Omental fat pad (tissue), 4 donors: ENCODE measurements around the gene PRKG2. TPM values are rescaled to one million over a fixed set of nuclear protein-coding genes. Genes with fewer than 3 reads are reported as not detected.

Source experiments
- ATAC-seq: fragments of 150-250 bp; one replicate; pipeline ENCODE4 v1.9.1; 2016; ENCODE audit warnings: mild to moderate bottlenecking, moderate library complexity; ENCODE audit not compliant: low FRiP score
- DNase-seq: peaks from one replicate; pipeline ENCODE4 v3.0.0-alpha.2; 2019; ENCODE audit warnings: low spot score
- total RNA-seq, 4 donors: library from RNA; depleted of rRNA; stranded (reverse); fragments of >200 nt; gene quantifications; one replicate each; pipeline ENCODE4 v1.1.0, GENCODE V29; 2016
- TF ChIP-seq, protein P1 (sequence below), 3 donors: fragments of 450-650 bp; IDR thresholded peaks; one replicate each; pipeline ENCODE4 v1.5.1; 2016 to 2017; ENCODE audit warnings: antibody characterized with exemption in 3 of 3, mild to moderate bottlenecking in 3 of 3, moderate library complexity in 2 of 3

Gene PRKG2
- total RNA-seq, 4 donors from 2014 or later = 0.13 to 1.2 (median 1.1) TPM; not detected in 1

DNA sequence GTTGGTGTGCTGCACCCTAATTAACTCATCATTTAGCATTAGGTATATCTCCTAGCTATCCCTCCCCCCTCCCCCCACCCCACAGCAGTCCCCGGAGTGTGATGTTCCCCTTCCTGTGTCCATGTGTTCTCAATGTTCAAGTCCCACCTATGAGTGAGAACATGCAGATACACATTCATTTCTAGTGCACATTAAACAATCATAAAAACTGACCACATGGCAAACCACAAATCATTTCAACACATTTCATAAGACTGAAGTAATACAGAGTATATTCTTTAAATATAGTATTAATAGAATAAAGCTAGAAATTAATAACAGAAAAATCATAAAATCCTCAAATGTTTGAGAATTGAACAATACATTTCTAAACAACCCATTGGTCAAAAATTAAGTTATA, 34.1 kb downstream of the PRKG2 start:
- no peak for DNase-seq
- ATAC-seq = no peak
- TF ChIP-seq, protein P1, sequence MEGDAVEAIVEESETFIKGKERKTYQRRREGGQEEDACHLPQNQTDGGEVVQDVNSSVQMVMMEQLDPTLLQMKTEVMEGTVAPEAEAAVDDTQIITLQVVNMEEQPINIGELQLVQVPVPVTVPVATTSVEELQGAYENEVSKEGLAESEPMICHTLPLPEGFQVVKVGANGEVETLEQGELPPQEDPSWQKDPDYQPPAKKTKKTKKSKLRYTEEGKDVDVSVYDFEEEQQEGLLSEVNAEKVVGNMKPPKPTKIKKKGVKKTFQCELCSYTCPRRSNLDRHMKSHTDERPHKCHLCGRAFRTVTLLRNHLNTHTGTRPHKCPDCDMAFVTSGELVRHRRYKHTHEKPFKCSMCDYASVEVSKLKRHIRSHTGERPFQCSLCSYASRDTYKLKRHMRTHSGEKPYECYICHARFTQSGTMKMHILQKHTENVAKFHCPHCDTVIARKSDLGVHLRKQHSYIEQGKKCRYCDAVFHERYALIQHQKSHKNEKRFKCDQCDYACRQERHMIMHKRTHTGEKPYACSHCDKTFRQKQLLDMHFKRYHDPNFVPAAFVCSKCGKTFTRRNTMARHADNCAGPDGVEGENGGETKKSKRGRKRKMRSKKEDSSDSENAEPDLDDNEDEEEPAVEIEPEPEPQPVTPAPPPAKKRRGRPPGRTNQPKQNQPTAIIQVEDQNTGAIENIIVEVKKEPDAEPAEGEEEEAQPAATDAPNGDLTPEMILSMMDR (IDR thresholded peaks at IDR 0.05) = no peak

DNA sequence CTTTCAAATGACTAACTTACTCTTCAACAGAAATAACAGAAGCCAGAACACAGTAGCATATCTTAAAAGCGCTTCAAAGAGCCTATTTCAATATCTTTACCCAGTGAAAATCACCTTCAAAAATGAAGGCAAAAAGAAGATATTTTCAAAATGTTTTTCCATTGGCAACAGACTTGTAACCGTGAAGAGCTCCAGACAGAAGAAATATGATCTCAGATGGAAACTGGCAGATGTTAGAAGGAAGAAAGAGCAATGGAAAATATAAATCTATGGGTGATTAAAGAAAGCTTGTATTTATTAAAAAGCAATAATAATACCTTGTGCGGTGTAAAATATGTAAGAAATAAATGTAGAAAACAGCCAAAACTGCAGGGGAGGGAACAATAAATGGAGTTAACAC, 35.7 kb downstream of the PRKG2 start:
- TF ChIP-seq, protein P1 (IDR thresholded peaks at IDR 0.05) = no peak
- no peak for DNase-seq
- no peak for ATAC-seq

- TF ChIP-seq, protein P1 (IDR thresholded peaks at IDR 0.05) = no peak
- no peak for ATAC-seq
These were observed 41.8 kb downstream of the PRKG2 start for GRCh38 chr4:81173213-81173612.

GRCh38 chr4:81166458-81167160, 48.4 kb downstream of the PRKG2 start:
- TF ChIP-seq, protein P1 (IDR thresholded peaks at IDR 0.05) = no peak
- no peak for DNase-seq
- ATAC-seq = no peak

More at GRCh38 chr4:81173213-81173612, 41.8 kb downstream of the PRKG2 start:
- DNase-seq = no peak

DNA sequence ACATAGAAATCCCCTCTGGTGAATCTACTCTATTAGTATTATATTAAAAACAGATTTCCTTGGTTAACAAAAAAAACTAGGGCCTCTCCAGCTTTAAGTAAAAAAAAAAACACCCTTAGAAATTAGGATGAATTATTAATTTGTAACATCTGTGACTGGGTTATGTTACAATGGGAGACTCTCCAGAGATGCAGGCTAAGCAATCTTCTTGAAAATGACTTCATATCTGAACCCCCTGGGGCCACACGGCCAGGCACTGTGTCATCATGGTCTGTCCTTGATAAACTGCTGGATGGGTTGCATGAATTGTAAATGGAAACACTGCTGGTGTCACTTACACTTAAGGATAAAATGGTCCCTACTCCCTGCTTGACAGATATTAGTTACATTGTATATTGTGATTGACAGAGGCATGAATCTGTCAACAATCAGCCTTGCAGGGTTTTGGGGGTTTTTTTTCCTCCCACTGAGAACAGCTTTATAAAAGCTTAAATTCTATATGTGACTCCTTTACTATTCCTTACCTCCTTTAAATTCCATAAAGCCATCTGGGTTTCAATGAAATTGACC, 49.1 kb downstream of the PRKG2 start:
- no peak for ATAC-seq
- DNase-seq = no peak
- TF ChIP-seq, protein P1 (IDR thresholded peaks at IDR 0.05) = no peak

- TF ChIP-seq, protein P1 (IDR thresholded peaks at IDR 0.05) = no peak
- ATAC-seq (no peak), DNase-seq (no peak)
These were observed 50.2 kb downstream of the PRKG2 start for GRCh38 chr4:81164623-81165416.
